GM13977 (cell line): ENCODE results near the gene MS4A1.

Experiments
- DNase-seq: peaks from one replicate; pipeline ENCODE4 v3.0.0; 2012; ENCODE audit warnings: low spot score
- CTCF ChIP-seq: IDR thresholded peaks from 2 replicates; pipeline ENCODE4 v1.5.1; 2012; ENCODE audit warnings: mild to moderate bottlenecking, control low read depth; ENCODE audit not compliant: insufficient read depth; ENCODE audit errors: extremely low read depth, missing control alignments
- in situ Hi-C: fragments of 300-500 bp; cut with MboI; formaldehyde crosslinking; loops from one replicate; pipeline ENCODE4 v1.12.0; 2022; ENCODE audit warnings: low sequenced_read_pairs, low pct_unique_long_range_greater_than_20kb, mixed read lengths, inconsistent platforms; ENCODE audit not compliant: unreplicated experiment

Gene MS4A1

GRCh38 chr11:60469723-60470122 lies 14.1 kb downstream of the MS4A1 start:
- no peak for TF ChIP-seq CTCF
- DNase-seq: no peak
- in situ Hi-C loops: loop anchor here (10.0 kb wide), 1 partner anchor 105 kb away; no protein-coding TSS in a partner anchor

GRCh38 chr11:60477035-60477445 lies 21.4 kb downstream of the MS4A1 start:
- DNase-seq: no peak
- no peak for TF ChIP-seq CTCF
- in situ Hi-C loops: loop anchor here (25.0 kb wide), 1 partner anchor 665 kb away; the partner anchor contains the start of gene MRPL16

GRCh38 chr11:60482361-60482760 lies 26.7 kb downstream of the MS4A1 start:
- no peak for TF ChIP-seq CTCF
- in situ Hi-C loops: loop anchor here (10.0 to 25.0 kb wide), 2 partner anchors 218 to 670 kb away; partner anchors contain the start of gene MRPL16
- no peak for DNase-seq

- TF ChIP-seq CTCF: peak; percentile 95
- DNase-seq: peak; percentile 88
- in situ Hi-C loops: loop anchor here (10.0 to 25.0 kb wide), 2 partner anchors 221 to 674 kb away; partner anchors contain the start of gene MRPL16
Measured at GRCh38 chr11:60485987-60486386, 30.3 kb downstream of the MS4A1 start.

- in situ Hi-C loops: loop anchor here (10.0 to 25.0 kb wide), 2 partner anchors 122 to 680 kb away; partner anchors contain the start of gene MRPL16
- no peak for TF ChIP-seq CTCF
- DNase-seq: no peak
Measured at GRCh38 chr11:60492488-60493009, 36.9 kb downstream of the MS4A1 start, which contains the start of gene MS4A12. Gene MS4A12, plus strand, starts transcription at chr11:60492778. Its CDS starts 4,541 bp downstream, at chr11:60497319.

GRCh38 chr11:60493454-60493853 lies 37.8 kb downstream of the MS4A1 start:
- no peak for TF ChIP-seq CTCF
- no peak for DNase-seq
- in situ Hi-C loops: loop anchor here (10.0 to 25.0 kb wide), 2 partner anchors 121 to 681 kb away; partner anchors contain the start of gene MRPL16
